ENCODE measurements around the gene UST. TPM values are rescaled to one million over a fixed set of nuclear protein-coding genes. Genes with fewer than 3 reads are reported as not detected.

The UST gene
- total RNA-seq, 1 experiment from 2014 or later: 32.1 TPM

GRCh38 chr6:148800536-148800935 lies 53.7 kb downstream of the UST start:
- Mint-ChIP-seq H3K9me3 (no peaks in the 10 kb centered on the region), H3K27ac (no peak overlapping the region), H3K36me3 (no peaks in the 10 kb centered on the region), H3K4me1 (peaks cover 74% of the 10 kb centered on the region), H3K4me3 (no peak overlapping the region), H3K27me3 (ENCODE audit: low read depth) (no peaks in the 10 kb centered on the region)
- ChIA-PET CTCF (interaction anchor here (0.7 to 1.5 kb wide), 3 partner anchors 14 to 256 kb away, joined by 3 to 6 read pairs (median 3); no protein-coding TSS in a partner anchor), POLR2A (interaction anchor here (1.5 kb wide), 1 partner anchor 10 kb away, joined by 7 read pairs; no protein-coding TSS in a partner anchor)
- ATAC-seq (no peak), DNase-seq (ENCODE audit: low spot score) (no peak)
- TF ChIP-seq SMAD3 (CRISPR knock-in tag; IDR thresholded peaks at IDR 0.05; ENCODE audit: borderline replicate concordance) (no peak), JAZF1 (CRISPR knock-in tag; IDR thresholded peaks at IDR 0.05) (no peak), E2F5 (CRISPR knock-in tag; IDR thresholded peaks at IDR 0.05) (no peak), FOXP4 (CRISPR knock-in tag; IDR thresholded peaks at IDR 0.05) (no peak), ATF3 (CRISPR knock-in tag; conservative IDR thresholded peaks at IDR 0.05) (no peak), ZBTB21 (CRISPR knock-in tag; IDR thresholded peaks at IDR 0.05; ENCODE audit: borderline replicate concordance) (no peak)

GRCh38 chr6:148803979-148804378 lies 57.1 kb downstream of the UST start:
- POLR2A ChIA-PET: no interaction called here
- no peak overlapping the region for H3K4me3 Mint-ChIP-seq
- TF ChIP-seq ESRRA (CRISPR knock-in tag; IDR thresholded peaks at IDR 0.05; ENCODE audit: borderline replicate concordance) (no peak), TEAD4 (CRISPR knock-in tag; IDR thresholded peaks at IDR 0.05) (no peak)
- CTCF ChIA-PET: no interaction called here
- H3K4me1 Mint-ChIP-seq: peaks cover 86% of the 10 kb centered on the region
- peaks cover 10% of the 10 kb centered on the region; the same call in 1 of the 2 replicates for H3K36me3 Mint-ChIP-seq
- peak overlapping the region; percentile 89 for H3K27ac Mint-ChIP-seq
- DNase-seq (ENCODE audit: low spot score) (no peak), ATAC-seq (no peak; the same call in 1 of the 2 replicates)
- no peaks in the 10 kb centered on the region for H3K9me3 Mint-ChIP-seq
- no peaks in the 10 kb centered on the region for H3K27me3 Mint-ChIP-seq (ENCODE audit: low read depth)

- peaks cover 72% of the 10 kb centered on the region for H3K4me1 Mint-ChIP-seq
- ATAC-seq (no peak), DNase-seq (ENCODE audit: low spot score) (no peak)
- H3K9me3 Mint-ChIP-seq: no peaks in the 10 kb centered on the region
- H3K4me3 Mint-ChIP-seq: no peak overlapping the region
- ChIA-PET POLR2A (interaction anchor here (0.6 kb wide), 1 partner anchor 9 kb away, joined by 3 read pairs; no protein-coding TSS in a partner anchor), CTCF (no interaction called here)
- no peaks in the 10 kb centered on the region for H3K27me3 Mint-ChIP-seq (ENCODE audit: low read depth)
- peaks cover 11% of the 10 kb centered on the region; the same call in 1 of the 2 replicates for H3K36me3 Mint-ChIP-seq
- no peak overlapping the region for H3K27ac Mint-ChIP-seq
- TF ChIP-seq ESRRA (CRISPR knock-in tag; IDR thresholded peaks at IDR 0.05; ENCODE audit: borderline replicate concordance) (no peak), ATF6 (CRISPR knock-in tag; IDR thresholded peaks at IDR 0.05) (no peak), MLX (CRISPR knock-in tag; IDR thresholded peaks at IDR 0.05) (no peak), HMGA2 (CRISPR knock-in tag; IDR thresholded peaks at IDR 0.05) (no peak), TCF7 (CRISPR knock-in tag; IDR thresholded peaks at IDR 0.05; ENCODE audit: low read depth) (no peak), ATF3 (CRISPR knock-in tag; conservative IDR thresholded peaks at IDR 0.05) (no peak), CDX4 (CRISPR knock-in tag; IDR thresholded peaks at IDR 0.05; ENCODE audit: borderline replicate concordance) (no peak), ZNF121 (CRISPR knock-in tag; IDR thresholded peaks at IDR 0.05) (no peak), ZNF232 (CRISPR knock-in tag; IDR thresholded peaks at IDR 0.05) (no peak)
These were observed 58.9 kb downstream of the UST start for GRCh38 chr6:148805777-148806176.

Measured in WTC11 (cell line).